Memory B cell (primary cell): ENCODE measurements around the gene SLC2A1.
A peak's percentile ranks its signal among the peaks of the same experiment; 100 is the strongest.
"Not testable (repeated sequence)": the region's sequence is repeated elsewhere in the genome, so short reads cannot be mapped to it uniquely, and the experiment has no call there.

Experiments used
- ATAC-seq: fragments of 150-1000 bp; cut with Tn5 transposase; 2 replicates; pipeline ENCODE4 v1.10.0; 2021; ENCODE audit warnings: low read depth, mild to moderate bottlenecking, moderate library complexity
- DNase-seq, 2 donors: peaks; one replicate each; pipeline ENCODE4 v3.0.0; 2022; ENCODE audit warnings: low spot score in 2 of 2
- H3K27ac Mint-ChIP-seq: one replicate; pipeline ENCODE4 v1.8.0; 2022; ENCODE audit warnings: mild to moderate bottlenecking, moderate library complexity, mixed read lengths
- H3K27me3 Mint-ChIP-seq: one replicate; pipeline ENCODE4 v1.8.0; 2022; ENCODE audit warnings: mixed read lengths
- H3K36me3 Mint-ChIP-seq: one replicate; pipeline ENCODE4 v1.8.0; 2022; ENCODE audit warnings: mild to moderate bottlenecking, mixed read lengths
- H3K4me1 Mint-ChIP-seq: one replicate; pipeline ENCODE4 v1.8.0; 2022; ENCODE audit warnings: mixed read lengths
- H3K4me3 Mint-ChIP-seq: one replicate; pipeline ENCODE4 v1.8.0; 2022; ENCODE audit warnings: mild to moderate bottlenecking, moderate library complexity, mixed read lengths
- H3K9me3 Mint-ChIP-seq: one replicate; pipeline ENCODE4 v1.8.0; 2022; ENCODE audit warnings: mixed read lengths

The SLC2A1 gene

DNA sequence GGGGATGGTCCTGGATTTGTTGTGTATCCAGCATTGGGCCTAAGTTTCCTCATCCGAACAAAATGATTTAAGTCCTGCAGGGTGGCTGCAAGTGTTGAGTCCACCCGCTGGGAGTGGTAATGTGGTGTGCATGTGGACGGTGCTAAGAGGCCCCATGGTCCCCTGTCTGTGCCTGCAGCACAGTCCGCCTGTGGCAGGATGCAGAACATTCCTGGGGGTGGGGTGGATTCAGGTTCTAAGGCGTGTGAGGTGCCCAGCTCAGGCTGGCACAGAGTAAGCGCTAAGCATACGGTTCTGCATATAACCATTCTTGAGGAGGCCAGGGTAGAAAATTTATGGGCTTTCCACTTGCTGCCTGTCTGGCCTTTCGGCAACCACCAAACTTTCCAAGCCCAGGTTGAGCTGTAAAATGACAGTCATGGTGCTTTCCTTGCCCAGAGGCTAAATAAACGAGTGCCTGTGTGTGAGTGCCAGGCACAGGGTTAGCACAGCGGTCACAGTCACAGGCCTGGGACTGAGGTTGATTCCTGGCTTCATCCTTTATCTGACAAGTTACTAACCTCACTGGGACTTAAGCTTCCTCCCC, 30.7 kb downstream of the SLC2A1 start:
- ATAC-seq: no peak
- Mint-ChIP-seq H3K9me3 (no peaks in the 10 kb centered on the region), H3K36me3 (peaks cover 29% of the 10 kb centered on the region)

DNA sequence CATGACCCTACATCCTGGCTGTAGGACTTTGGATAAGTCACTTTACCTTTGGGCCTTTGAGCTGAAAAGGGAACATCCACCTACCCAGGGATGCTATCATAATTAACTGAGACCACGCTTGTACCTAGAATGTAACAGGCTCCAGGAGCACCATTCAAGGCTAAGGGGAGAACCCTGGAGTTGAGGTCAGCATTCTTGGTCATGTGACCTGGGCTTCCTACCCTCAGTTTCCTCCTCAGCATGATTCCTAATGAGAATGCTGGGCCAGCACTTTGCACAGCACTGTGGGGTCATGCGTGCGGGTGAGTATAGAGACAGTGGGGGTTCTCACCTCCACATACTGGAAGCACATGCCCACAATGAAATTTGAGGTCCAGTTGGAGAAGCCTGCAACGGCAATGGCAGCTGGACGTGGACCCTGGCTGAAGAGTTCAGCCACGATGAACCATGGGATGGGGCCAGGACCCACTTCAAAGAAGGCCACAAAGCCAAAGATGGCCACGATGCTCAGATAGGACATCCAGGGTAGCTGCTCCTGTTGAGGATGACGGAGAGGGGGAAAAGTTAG, 31.3 kb downstream of the SLC2A1 start:
- no peak for DNase-seq
- H3K27ac Mint-ChIP-seq: peak overlapping the region; percentile 72
- peaks cover 29% of the 10 kb centered on the region for H3K36me3 Mint-ChIP-seq
- peaks cover 44% of the 10 kb centered on the region for H3K4me1 Mint-ChIP-seq
- no peaks in the 10 kb centered on the region for H3K9me3 Mint-ChIP-seq
- no peak overlapping the region for H3K4me3 Mint-ChIP-seq
- no peak for ATAC-seq
- H3K27me3 Mint-ChIP-seq: no peaks in the 10 kb centered on the region

More for the DNA sequence above, 30.7 kb downstream of the SLC2A1 start:
- H3K4me3 Mint-ChIP-seq: no peak overlapping the region
- H3K4me1 Mint-ChIP-seq: peaks cover 48% of the 10 kb centered on the region
- no peaks in the 10 kb centered on the region for H3K27me3 Mint-ChIP-seq
- DNase-seq: no peak
- H3K27ac Mint-ChIP-seq: peak overlapping the region; percentile 72

DNA sequence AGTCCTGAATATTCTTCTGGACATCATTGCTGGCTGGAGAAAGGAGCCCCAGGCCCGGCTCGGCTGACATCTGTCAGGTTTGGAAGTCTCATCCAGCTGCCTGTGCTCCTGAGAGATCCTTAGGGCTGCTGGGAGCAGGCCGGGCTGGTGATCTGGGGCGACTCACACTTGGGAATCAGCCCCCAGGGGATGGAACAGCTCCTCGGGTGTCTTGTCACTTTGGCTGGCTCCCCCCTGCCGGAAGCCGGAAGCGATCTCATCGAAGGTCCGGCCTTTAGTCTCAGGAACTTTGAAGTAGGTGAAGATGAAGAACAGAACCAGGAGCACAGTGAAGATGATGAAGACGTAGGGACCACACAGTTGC, 31.8 kb downstream of the SLC2A1 start:
- Mint-ChIP-seq H3K27me3 (no peaks in the 10 kb centered on the region), H3K27ac (peak overlapping the region; percentile 28), H3K36me3 (peaks cover 29% of the 10 kb centered on the region), H3K9me3 (no peaks in the 10 kb centered on the region), H3K4me3 (no peak overlapping the region), H3K4me1 (peaks cover 39% of the 10 kb centered on the region)
- ATAC-seq (no peak), DNase-seq (no peak)

DNA sequence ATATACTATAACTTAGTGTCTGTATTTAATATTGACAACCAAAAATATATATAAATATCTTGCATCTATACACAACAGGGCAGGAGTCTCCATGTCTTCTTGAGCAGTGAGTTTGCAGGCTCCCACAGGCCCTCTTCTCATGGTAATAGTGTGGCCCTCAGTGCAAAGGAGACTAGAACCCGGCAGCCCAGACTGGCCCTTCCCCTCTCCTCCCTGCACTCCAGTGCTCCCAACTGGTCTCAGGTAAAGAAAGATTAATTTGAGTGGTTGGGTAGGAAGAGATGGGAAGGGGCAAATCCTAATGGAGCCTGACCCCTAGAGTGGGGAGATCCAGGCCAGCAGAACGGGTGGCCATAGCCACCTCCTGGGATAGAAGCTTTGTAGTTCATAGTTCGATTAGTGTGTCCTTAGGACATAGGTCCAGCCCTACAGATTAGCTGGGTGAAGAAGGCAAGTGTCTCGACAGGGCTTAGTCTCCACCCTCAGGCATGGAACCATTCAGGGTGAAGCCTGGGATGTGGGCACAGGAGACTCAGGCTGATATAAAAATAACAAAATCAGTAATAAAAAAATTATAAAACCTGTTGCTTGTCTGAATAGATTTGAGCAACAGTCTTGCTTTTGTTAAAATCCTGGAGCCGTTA, 32.3 kb downstream of the SLC2A1 start:
- DNase-seq: no peak
- H3K36me3 Mint-ChIP-seq: peaks cover 29% of the 10 kb centered on the region
- no peaks in the 10 kb centered on the region for H3K27me3 Mint-ChIP-seq
- H3K27ac Mint-ChIP-seq: no peak overlapping the region
- H3K9me3 Mint-ChIP-seq: no peaks in the 10 kb centered on the region
- H3K4me1 Mint-ChIP-seq: peaks cover 36% of the 10 kb centered on the region
- no peak overlapping the region for H3K4me3 Mint-ChIP-seq
- no peak for ATAC-seq

DNA sequence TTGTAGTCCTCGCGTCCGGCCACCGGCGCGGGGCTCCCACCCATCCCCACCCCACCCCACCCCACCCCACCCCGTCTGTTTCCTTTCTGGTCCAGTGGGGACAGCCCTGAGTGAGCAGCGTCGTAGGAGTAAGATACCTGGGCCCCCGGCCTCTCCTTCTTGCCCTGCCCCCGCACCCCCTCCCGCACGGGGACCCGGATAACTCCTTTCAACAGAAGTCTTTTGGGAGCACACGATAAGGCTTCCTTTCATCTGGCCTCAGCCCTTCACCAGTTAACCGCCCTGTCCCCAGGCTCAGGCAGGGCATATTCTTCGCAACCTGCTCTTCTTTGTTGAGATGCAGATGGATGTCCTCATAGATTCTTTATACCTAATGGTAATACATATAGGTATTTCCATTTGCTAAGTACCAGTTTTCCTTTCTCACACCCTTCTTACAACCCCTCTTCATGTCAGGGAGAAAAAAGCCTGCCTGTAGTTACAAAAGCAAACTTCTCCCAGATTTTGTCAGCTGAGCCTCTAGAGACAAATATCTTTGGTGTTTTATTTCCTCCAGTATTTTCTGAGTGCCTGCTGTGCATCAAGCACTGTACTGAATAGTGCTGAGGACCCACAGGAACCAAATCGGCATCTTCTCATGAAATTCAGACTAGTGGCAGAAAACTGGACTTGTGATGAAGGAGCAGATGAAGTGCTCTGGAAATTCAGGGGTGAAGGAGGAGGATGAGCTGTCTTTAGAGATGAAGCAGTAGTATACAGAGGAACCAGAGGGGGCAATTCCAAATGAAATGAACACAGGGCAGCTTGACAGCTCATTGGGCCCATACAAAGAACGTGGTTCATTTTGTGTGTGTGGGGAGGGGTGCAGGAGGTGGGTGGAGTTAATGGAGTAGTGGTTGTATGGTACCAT, 33.6 kb downstream of the SLC2A1 start:
- H3K4me1 Mint-ChIP-seq: peaks cover 31% of the 10 kb centered on the region
- no peaks in the 10 kb centered on the region for H3K9me3 Mint-ChIP-seq
- peaks cover 25% of the 10 kb centered on the region for H3K36me3 Mint-ChIP-seq
- peak overlapping the region; percentile 88 for H3K4me3 Mint-ChIP-seq
- ATAC-seq: no peak
- DNase-seq: no peak
- peak overlapping the region; percentile 88 for H3K27ac Mint-ChIP-seq
- no peaks in the 10 kb centered on the region for H3K27me3 Mint-ChIP-seq

DNA sequence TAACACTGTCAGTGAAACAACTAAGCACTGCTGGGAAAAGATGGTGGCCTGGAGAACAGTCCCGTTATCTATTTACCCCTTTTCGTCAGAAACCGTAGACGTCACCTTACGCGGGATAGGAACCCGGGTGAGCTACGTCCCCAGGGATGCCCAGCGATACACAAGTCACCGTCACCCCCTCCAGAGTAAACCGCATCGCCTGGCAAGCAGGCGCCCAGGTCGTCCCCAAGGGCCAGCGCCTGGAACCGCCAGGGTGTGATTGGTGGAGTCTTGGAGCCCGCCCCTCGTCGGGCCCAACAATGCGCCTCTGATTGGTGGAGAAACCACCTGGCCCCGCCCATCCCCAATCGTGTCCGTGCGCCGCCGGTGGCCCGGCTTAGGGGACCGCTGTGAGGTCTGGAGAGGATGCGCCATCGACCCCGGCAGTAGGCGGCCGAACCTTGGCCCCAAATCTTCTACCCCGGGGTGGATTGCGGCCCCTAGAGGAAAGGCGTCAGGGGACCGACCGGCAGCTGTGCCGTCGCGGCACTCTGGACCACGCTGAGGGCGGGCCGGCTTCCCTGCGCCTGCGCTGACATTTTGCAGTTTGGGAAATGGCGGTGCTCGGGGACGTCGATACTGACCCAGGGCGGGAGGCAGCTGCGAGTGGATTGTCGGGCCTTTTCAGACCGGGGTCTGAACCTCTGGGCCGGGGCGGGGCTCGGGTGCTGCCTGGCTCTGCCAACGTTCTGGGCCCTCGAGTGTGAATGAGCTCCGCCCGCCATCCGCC, 34.4 kb downstream of the SLC2A1 start:
- H3K4me3 Mint-ChIP-seq: peak overlapping the region; percentile 88
- no peaks in the 10 kb centered on the region for H3K27me3 Mint-ChIP-seq
- no peaks in the 10 kb centered on the region for H3K9me3 Mint-ChIP-seq
- H3K4me1 Mint-ChIP-seq: peaks cover 27% of the 10 kb centered on the region
- peak overlapping the region; percentile 88 for H3K27ac Mint-ChIP-seq
- peaks cover 23% of the 10 kb centered on the region for H3K36me3 Mint-ChIP-seq
- ATAC-seq (peak; percentile 82), DNase-seq (peak; percentile 92 to 95)

DNA sequence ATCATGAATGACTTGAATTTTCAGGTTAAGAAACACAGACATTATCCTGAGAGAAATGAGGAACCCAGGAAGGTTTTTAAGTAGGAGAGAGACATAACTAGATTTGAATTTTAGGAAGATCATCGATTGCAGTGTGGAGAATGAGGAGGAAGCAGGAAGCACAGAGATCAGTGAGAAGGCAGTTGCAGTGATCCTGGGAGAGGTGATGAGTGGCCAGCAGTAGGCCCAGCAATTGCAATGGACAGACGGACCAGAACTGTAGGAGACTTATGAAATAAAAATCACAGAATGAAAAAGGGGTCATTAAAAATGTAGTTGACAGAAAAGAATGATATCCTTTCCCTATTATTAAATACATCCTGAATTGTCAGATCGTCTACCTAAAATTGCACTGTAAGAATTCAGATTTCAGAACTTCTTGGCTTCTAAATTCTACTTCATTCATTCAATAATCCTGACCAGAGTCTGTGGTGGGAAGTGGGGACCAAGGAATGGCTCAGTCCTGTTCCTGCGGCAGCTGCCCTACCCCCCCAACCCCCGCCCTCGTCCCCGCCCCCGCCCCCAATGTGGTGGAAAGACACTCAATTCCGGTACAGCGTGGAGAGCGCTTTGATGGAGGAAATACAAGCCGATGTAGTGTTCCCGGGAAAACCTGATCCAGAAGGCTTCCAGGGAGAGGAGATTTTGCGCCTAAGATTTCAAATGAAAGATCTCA, 35.1 kb downstream of the SLC2A1 start:
- ATAC-seq: no peak
- H3K4me1 Mint-ChIP-seq: peaks cover 23% of the 10 kb centered on the region
- H3K4me3 Mint-ChIP-seq: peak overlapping the region; percentile 88

DNA sequence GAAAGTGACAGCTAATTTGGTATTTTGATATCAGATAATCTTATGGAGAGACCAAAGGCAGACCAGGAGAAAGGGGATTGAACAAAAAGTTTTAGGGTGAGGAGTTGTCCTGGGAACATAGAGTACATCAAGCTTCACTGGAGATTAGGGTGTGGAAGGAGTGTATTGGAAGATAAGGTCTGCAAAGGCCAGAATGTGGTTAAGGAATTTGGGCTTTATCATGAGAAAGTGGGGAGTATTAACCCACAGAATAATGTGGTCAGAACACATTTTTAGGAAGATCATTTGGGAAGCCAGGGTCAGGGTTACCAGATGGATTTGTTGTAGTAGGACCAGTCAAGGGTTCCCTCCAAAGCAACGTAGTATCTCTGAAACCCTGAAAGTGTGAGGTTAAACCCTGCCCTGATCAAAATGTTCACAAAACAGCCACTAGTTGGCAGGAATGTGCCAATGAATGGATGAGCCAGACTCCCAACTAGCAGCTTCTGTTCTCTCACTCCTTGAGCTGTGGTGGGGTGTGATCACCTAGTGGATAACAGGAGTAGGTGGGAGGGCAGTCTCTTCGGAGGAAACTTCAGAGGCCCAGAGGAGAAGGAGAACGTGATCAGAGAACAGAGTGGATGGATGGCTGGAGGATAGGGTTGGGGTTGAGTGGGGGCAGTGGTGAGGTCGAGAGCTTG, 35.8 kb downstream of the SLC2A1 start:
- Mint-ChIP-seq H3K36me3 (peaks cover 13% of the 10 kb centered on the region), H3K4me1 (peaks cover 21% of the 10 kb centered on the region), H3K9me3 (no peaks in the 10 kb centered on the region), H3K27me3 (no peaks in the 10 kb centered on the region), H3K27ac (peak overlapping the region; percentile 88), H3K4me3 (peak overlapping the region; percentile 88)
- ATAC-seq (peak; percentile 33), DNase-seq (peak in 1 of 2 donors; percentile 59)

More for the DNA sequence above, 35.1 kb downstream of the SLC2A1 start:
- no peaks in the 10 kb centered on the region for H3K9me3 Mint-ChIP-seq
- no peaks in the 10 kb centered on the region for H3K27me3 Mint-ChIP-seq
- H3K36me3 Mint-ChIP-seq: peaks cover 16% of the 10 kb centered on the region
- H3K27ac Mint-ChIP-seq: peak overlapping the region; percentile 88
- DNase-seq: no peak

DNA sequence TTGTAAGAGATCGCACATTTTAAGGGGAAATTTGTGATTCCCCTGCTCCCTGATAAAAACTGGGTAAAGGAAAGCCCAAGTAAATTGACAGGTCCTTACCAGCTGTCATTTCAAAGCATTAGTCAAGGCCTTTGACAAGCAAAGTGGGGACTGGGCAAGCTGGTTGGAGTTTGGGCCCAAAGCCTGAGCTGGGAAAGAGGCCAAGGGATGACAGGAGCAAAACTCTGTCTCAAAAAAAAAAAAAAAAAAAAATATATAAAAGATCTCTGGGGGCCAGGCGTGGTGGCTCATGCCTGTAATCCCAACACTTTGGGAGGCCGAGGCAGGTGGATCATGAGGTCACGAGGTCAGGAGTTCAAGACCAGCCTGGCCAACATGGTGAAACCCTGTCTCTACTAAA, 36.9 kb downstream of the SLC2A1 start:
- ATAC-seq: no peak
- Mint-ChIP-seq H3K4me3 (no peak overlapping the region), H3K27ac (no peak overlapping the region), H3K36me3 (peaks cover 4% of the 10 kb centered on the region), H3K9me3 (no peaks in the 10 kb centered on the region), H3K27me3 (no peaks in the 10 kb centered on the region), H3K4me1 (peaks cover 18% of the 10 kb centered on the region)
- DNase-seq: no peak

DNA sequence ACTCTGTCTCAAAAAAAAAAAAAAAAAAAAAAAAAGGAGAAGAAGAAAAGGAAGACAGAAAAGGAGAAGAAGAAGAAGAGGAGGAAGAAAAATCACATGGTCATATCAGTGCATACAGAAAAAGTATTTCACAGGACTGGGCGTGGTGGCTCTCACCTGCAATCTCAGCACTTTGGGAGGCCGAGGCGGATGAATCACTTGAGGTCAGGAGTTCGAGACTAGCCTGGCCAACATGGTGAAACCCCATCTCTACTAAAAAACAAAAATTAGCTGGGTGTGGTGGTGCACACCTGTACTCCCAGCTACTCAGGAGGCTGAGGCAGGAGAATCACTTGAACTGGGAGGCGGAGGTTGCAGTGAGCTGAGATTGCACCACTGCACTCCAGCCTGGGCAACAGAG, 39.0 kb downstream of the SLC2A1 start:
- H3K27ac Mint-ChIP-seq, H3K27me3 Mint-ChIP-seq, H3K4me3 Mint-ChIP-seq, ATAC-seq, H3K4me1 Mint-ChIP-seq, DNase-seq, H3K36me3 Mint-ChIP-seq, H3K9me3 Mint-ChIP-seq: not testable (repeated sequence)

DNA sequence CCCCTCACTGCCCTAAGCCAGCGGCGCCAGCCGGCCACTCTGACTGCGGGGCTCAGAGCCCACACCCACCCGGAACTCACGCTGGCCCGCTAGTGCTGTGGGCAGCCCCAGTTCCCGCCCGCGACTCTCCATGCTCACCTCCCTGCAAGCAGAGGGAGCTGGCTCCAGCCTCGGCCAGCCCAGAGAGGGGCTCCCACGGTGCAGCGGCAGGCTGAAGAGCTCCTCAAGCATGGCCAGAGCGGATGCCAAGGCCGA, 41.5 kb downstream of the SLC2A1 start:
- Mint-ChIP-seq H3K4me3 (no peak overlapping the region), H3K27ac (no peak overlapping the region), H3K4me1 (peaks cover 6% of the 10 kb centered on the region), H3K27me3 (no peaks in the 10 kb centered on the region), H3K36me3 (no peaks in the 10 kb centered on the region), H3K9me3 (peaks cover 2% of the 10 kb centered on the region)
- ATAC-seq: no peak
- DNase-seq: no peak

DNA sequence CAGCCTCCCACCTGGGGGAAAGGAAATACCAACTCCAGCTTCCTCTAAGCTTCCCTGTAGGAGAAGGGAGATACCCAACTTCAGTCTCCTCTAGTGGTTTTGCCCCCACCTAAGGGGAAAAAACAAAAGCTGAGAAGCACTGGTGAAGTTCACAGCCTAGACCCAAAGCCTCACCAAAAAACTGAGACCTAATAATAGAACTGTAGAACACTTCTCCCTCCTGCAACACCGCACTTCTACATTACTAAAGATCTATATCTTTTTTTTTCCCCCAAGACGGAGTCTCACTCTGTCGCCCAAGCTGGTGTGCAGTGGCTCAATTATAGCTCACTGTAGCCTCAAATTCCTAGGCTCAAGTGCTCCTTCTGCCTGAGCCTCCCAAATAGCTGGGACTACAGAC, 43.2 kb downstream of the SLC2A1 start:
- peaks cover 2% of the 10 kb centered on the region for H3K9me3 Mint-ChIP-seq
- no peak for ATAC-seq

DNA sequence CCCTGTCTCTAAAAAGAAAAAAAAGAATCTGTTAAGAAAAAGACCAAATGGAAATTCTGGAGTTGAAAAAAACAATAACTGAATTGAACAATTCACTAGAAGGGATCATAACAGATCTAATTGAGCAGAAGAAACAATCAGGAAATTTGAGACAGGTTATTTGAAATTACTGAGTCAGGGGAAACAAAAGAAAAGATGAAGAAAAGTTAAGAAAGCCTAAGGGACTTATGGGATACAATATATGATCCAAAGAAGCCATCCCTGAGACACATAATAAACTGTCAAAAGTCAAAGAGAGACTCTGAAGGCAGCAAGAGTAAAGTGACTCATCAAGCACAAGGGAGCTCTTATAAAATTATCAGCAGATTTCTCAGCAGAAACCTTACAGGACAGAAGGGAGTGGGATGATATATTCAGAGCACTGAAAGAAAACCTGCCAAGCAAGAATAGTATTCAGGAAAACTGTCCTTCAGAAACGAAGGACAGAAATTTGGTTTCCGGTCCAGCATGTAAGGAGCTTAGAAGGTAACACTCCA, 44.5 kb downstream of the SLC2A1 start:
- no peak overlapping the region for H3K27ac Mint-ChIP-seq
- no peak overlapping the region for H3K4me3 Mint-ChIP-seq
- no peaks in the 10 kb centered on the region for H3K27me3 Mint-ChIP-seq
- H3K9me3 Mint-ChIP-seq: peaks cover 2% of the 10 kb centered on the region
- no peak for ATAC-seq
- H3K36me3 Mint-ChIP-seq: no peaks in the 10 kb centered on the region
- H3K4me1 Mint-ChIP-seq: peaks cover 6% of the 10 kb centered on the region
- DNase-seq: no peak

More for the DNA sequence above, 43.2 kb downstream of the SLC2A1 start:
- H3K27ac Mint-ChIP-seq: no peak overlapping the region
- H3K27me3 Mint-ChIP-seq: no peaks in the 10 kb centered on the region
- H3K4me1 Mint-ChIP-seq: peaks cover 6% of the 10 kb centered on the region
- no peak for DNase-seq
- no peaks in the 10 kb centered on the region for H3K36me3 Mint-ChIP-seq
- no peak overlapping the region for H3K4me3 Mint-ChIP-seq
